Activated naive CD8-positive, alpha-beta T cell treated with anti-CD3 and anti-CD28 coated beads, Interleukin-2, amount 50 U/mL, for 24 hours (primary cell): ENCODE data around the gene ZNF101.

Experiments
- ATAC-seq: fragments of 150-1000 bp; cut with Tn5 transposase; one replicate; pipeline ENCODE4 v1.10.0; 2021
- DNase-seq: peaks from one replicate; pipeline ENCODE4 v3.0.0; 2021
- H3K27ac Mint-ChIP-seq: one replicate; pipeline ENCODE4 v1.8.0; 2021; ENCODE audit warnings: mild to moderate bottlenecking, mixed read lengths
- H3K27me3 Mint-ChIP-seq: one replicate; pipeline ENCODE4 v1.8.0; 2021; ENCODE audit warnings: mixed read lengths
- H3K36me3 Mint-ChIP-seq: one replicate; pipeline ENCODE4 v1.8.0; 2021; ENCODE audit warnings: low read depth, mixed read lengths
- H3K4me1 Mint-ChIP-seq: one replicate; pipeline ENCODE4 v1.8.0; 2021; ENCODE audit warnings: mixed read lengths
- H3K4me3 Mint-ChIP-seq: one replicate; pipeline ENCODE4 v1.8.0; 2021; ENCODE audit warnings: mild to moderate bottlenecking, moderate library complexity, mixed read lengths
- H3K9me3 Mint-ChIP-seq: one replicate; pipeline ENCODE4 v1.8.0; 2021; ENCODE audit warnings: mixed read lengths

ZNF101 gene

DNA sequence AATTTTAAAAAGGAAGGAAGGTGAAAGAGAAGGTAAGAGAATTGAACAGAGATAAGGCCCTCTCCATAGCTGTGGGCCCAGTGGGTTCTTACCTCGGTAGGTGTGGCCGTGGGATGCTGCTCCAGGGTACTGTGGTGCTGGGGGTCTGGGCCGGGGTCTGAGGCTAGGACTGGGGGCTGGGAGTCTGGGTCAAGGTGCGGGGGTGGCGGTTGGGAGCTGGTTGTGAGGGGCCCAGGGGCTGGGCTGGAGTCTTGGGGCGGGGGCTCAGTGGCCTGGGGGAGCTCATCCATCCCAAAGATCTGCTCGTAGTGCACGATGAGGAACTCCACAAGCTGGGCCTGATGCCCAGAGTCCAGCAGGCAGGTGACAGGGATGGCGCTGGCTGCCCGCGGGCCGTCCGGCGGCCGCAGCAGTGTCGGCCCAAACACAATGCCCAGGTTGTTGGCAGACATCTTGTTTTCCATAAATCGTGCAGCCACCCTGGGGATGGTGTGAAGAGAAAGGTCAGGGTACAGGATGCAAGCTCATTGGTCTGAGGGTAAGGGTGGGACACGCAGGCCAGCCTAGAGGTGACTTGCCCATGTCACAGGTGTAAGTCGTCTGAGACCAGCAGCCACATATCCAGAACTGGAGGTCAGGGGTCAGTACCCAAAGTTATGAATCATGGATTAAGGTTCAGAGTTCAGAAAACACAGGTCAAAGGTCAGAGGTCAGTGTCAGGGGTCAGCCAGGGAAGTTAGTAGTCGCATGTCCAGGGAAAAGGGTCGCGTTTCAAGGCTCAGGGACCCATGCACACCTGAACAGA, 34.7 kb upstream of the ZNF101 start:
- ATAC-seq (no peak), DNase-seq (no peak)
- peaks cover 27% of the 10 kb centered on the region for H3K36me3 Mint-ChIP-seq
- peaks cover 7% of the 10 kb centered on the region for H3K4me1 Mint-ChIP-seq
- H3K27me3 Mint-ChIP-seq: no peaks in the 10 kb centered on the region
- H3K27ac Mint-ChIP-seq: no peak overlapping the region
- no peaks in the 10 kb centered on the region for H3K9me3 Mint-ChIP-seq
- no peak overlapping the region for H3K4me3 Mint-ChIP-seq

DNA sequence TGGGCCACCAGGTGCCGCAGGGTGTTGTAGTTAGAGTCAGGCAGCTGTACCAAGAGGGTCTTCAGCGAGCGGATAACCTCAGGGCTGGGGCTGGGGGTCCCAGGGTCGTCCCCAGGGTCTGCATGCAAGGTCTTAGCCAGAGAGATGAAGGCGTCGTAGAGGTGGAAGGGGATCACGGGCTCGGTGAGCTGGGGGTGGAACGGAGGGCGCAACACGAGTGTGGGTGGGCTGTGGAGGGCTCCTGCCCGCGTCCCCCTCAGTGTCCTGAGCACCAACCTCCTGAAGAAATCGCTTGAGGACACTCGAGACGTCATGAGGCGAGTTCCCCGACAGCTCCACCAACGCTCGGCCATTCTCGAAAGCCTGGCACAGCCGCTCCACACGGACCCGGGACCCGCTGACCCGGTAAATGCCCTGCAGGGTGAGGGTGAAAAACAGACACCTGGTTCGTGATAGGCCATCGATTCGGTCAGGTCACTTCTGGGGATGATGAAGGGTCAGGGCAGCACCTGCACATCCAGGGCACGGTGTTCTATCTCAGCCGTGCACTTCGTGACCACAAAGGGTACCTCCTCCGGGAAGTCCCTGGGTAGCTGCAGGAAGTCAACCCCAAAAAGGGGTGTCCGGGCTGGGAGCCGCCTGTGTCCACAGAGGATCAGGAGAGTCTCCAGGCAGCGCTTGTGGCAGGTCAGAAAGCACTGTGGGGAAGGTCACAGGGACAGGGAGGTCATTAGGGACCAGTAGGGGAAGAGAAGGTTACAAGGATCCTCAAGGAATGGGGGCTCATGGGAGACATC, 33.9 kb upstream of the ZNF101 start:
- no peaks in the 10 kb centered on the region for H3K9me3 Mint-ChIP-seq
- peak overlapping the region; percentile 64 for H3K27ac Mint-ChIP-seq
- no peak for ATAC-seq
- H3K27me3 Mint-ChIP-seq: no peaks in the 10 kb centered on the region
- DNase-seq: no peak
- H3K4me3 Mint-ChIP-seq: no peak overlapping the region
- H3K4me1 Mint-ChIP-seq: peaks cover 6% of the 10 kb centered on the region
- peaks cover 27% of the 10 kb centered on the region for H3K36me3 Mint-ChIP-seq

DNA sequence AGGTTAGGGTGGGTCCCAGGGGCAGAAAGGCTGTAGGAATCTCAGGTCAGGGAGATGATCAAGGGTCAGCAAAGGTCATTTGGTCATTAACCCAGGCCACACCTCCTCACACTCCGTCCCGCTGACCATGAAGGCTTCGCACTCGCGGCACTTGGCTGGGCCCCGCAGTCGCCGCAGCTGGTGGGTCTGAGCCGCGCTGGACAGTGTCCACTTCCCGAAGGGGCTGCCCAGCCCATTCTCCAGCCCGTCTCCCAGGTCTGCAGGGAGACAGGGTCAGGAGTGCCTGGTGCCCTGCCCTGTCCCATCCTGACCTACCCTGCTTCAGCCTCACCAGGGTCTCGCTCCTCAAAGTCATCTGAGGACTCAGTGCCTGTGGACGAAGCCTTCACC, 33.3 kb upstream of the ZNF101 start:
- Mint-ChIP-seq H3K9me3 (no peaks in the 10 kb centered on the region), H3K27ac (peak overlapping the region; percentile 64), H3K36me3 (peaks cover 29% of the 10 kb centered on the region)

DNA sequence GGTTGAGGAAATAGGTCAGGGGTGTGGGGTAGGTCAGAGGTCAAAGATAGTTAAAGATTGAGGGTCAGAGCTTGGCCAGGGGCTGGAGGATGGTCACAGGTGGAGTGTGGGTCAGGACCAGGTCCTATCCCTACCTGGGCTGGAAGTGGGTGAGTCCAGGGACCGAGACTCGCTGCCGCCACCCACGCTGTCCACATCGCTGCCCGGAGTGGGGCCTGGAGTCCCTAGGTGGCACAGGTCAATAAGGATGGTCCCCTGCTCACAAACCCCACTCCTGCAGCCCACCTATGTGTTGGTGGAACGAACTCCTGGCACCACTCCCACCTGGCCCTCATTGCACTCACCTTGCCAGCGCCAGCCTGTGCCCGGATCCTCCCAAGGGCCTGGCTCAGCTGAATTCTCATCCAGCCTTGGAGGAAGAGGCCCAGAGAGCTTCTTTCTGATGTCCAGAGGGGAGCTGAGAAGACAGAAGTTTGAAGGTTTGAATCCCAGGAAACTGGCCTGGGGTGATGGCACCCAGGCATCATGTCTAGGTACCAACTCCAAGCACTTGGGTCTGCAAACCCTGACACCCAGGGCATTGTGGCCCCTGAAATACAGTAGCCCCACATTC, 32.0 kb upstream of the ZNF101 start:
- Mint-ChIP-seq H3K4me3 (no peak overlapping the region), H3K36me3 (peaks cover 28% of the 10 kb centered on the region), H3K4me1 (peaks cover 6% of the 10 kb centered on the region)

More for the DNA sequence above, 33.3 kb upstream of the ZNF101 start:
- ATAC-seq (no peak), DNase-seq (no peak)
- H3K4me3 Mint-ChIP-seq: no peak overlapping the region
- H3K4me1 Mint-ChIP-seq: peaks cover 6% of the 10 kb centered on the region
- no peaks in the 10 kb centered on the region for H3K27me3 Mint-ChIP-seq

DNA sequence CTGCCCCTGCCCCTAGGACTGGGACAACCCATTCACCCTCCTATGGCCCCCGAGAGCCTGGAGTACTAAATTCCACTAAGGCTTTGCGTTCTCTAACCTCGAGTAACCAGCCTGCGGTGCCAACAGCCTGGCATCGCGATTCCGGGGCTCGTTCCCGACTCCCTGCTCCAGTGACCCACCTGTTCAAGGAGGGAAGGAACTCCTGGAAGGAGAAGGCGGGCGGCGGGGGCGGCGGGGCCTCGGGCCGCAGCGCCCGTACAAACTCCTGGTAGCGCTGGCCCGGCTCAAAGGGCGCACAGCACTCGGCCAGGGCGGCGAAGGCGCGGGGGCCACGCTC, 31.5 kb upstream of the ZNF101 start:
- peaks cover 11% of the 10 kb centered on the region for H3K4me1 Mint-ChIP-seq
- H3K36me3 Mint-ChIP-seq: peaks cover 28% of the 10 kb centered on the region
- no peaks in the 10 kb centered on the region for H3K27me3 Mint-ChIP-seq
- H3K4me3 Mint-ChIP-seq: no peak overlapping the region
- ATAC-seq (no peak), DNase-seq (no peak)
- H3K27ac Mint-ChIP-seq: no peak overlapping the region
- H3K9me3 Mint-ChIP-seq: no peaks in the 10 kb centered on the region

More for the DNA sequence above, 32.0 kb upstream of the ZNF101 start:
- H3K27ac Mint-ChIP-seq: no peak overlapping the region
- H3K27me3 Mint-ChIP-seq: no peaks in the 10 kb centered on the region
- ATAC-seq (no peak), DNase-seq (no peak)
- no peaks in the 10 kb centered on the region for H3K9me3 Mint-ChIP-seq

DNA sequence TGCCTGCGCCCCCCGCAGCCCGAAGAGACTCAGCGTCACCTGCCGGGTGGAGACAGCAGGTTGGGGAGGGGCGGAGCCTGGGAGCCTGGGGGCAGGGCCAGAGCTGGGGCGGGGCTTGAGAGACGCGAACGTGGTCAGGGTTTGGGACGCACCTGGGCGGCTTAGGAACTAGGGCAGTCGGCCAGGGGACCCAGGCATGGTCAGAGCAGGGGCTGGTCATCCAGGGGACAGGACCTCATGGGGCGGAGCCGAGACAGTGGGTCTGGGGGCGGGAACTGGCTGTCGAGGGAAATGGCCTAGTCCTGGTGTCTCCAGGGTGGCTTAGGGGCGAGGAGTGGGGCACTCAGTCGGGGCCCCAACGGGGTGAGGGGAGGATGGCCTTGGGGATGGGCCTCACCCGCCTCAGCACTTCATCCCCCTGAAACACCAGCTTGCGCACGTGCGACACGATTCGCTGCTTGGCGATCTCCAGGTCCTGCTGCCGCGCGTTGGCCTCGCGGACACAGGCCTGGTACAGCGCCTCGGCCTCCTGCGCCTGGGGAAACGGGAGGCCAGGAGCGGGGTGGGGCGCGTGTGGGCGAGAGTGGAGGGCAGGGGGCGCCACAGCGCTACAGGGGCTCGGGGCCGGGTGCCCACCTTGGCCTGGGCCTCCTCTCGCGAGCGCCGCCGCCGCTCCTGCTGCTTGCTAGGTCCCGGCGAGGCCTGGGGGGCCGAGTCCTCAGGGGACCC, 31.0 kb upstream of the ZNF101 start:
- H3K27ac Mint-ChIP-seq: no peak overlapping the region
- no peak for ATAC-seq
- no peak for DNase-seq
- peaks cover 28% of the 10 kb centered on the region for H3K36me3 Mint-ChIP-seq
- H3K9me3 Mint-ChIP-seq: no peaks in the 10 kb centered on the region
- no peaks in the 10 kb centered on the region for H3K27me3 Mint-ChIP-seq
- H3K4me3 Mint-ChIP-seq: no peak overlapping the region
- H3K4me1 Mint-ChIP-seq: peaks cover 15% of the 10 kb centered on the region

DNA sequence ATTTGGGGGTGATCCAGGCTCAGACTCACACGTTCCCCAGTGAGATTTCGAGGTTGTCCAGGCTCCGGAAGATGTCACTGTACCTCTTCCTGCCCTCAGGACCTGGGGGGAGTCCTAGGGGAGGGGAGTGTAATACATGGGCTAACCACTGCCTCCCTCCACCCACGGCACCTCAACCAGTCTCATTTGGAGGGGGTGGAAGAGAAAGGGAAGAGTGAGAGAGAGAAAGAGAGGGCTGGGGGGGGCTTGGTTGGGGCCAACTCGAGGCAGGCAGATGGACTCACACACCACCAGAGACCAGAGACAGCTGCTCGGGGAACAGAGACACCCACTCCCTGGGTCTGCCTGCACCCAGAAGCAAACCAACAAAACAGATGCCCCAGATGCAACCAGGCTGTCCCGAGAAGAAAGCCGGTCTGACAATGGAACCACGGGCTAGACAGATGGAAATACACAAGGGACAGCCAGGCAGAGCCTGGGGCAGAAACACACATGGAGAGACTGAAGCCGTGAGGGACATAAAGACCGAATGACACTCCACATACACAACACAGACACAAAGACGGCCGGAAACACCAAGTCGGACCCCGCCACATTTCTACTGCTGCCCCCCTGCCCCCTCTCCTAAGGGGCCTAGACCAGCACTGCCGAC, 26.0 kb upstream of the ZNF101 start:
- DNase-seq (peak; percentile 55), ATAC-seq (peak; percentile 72)
- H3K27ac Mint-ChIP-seq: peak overlapping the region; percentile 96
- H3K9me3 Mint-ChIP-seq: no peaks in the 10 kb centered on the region
- H3K4me3 Mint-ChIP-seq: peak overlapping the region; percentile 99
- no peaks in the 10 kb centered on the region for H3K27me3 Mint-ChIP-seq
- H3K36me3 Mint-ChIP-seq: peaks cover 12% of the 10 kb centered on the region
- H3K4me1 Mint-ChIP-seq: peaks cover 14% of the 10 kb centered on the region

DNA sequence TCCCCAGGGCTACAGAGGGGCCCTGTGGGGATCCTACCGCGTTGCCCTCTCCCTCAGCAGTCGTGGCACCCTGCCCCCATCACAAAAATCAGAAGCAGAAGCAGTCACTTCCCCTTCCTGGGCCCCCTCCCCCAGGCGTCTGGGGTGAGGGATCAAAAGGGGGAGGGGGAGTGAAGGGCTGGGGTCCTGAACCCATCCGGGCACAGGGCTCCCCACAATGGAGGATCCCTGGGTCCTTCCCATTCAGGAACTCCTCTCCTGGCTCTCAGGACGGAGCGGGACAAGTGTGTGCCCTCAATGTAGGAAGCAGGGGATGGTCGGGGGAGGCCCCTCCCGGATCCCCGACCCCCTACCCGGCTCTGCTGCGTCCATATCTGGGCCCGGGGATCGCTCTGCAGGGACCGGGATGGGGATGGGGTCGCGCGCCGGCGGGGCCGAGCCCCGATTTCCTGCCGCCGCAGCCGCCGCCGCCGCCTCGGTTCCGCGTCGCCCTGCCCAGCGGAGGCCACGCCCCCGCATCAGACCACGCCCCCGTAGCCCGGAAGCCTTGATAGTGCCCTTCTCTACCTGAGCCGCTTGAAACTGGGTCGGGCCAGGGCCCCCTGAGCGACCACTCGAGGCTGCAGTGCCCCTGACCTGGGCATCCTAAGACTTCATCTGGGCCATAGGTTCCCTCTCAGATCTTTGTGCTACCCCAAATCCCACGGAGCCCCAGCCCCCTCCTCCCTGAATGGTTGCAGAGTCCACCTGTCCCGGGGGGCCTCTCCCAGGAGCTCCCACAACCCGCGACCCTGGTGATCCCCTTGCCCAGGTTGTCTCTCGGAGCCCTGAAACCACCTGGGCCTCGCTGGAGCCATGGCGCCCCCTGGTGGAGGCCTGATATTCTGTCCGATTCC, 25.2 kb upstream of the ZNF101 start, which contains the start of gene GMIP:
TSS of gene GMIP (minus strand) at position 500 of the 896 bp plus-strand sequence. CDS start at position 372, 128 bp downstream.
- ATAC-seq (peak; percentile 77), DNase-seq (peak; percentile 91)
- H3K4me3 Mint-ChIP-seq: peak within 1 kb of the TSS; percentile 99
- peaks cover 14% of the 10 kb centered on the region for H3K4me1 Mint-ChIP-seq
- H3K27ac Mint-ChIP-seq: peak within 1 kb of the TSS; percentile 96
- H3K9me3 Mint-ChIP-seq: no peaks in the 10 kb centered on the region
- H3K27me3 Mint-ChIP-seq: no peaks in the 10 kb centered on the region
- H3K36me3 Mint-ChIP-seq: peaks cover 13% of the 10 kb centered on the region

DNA sequence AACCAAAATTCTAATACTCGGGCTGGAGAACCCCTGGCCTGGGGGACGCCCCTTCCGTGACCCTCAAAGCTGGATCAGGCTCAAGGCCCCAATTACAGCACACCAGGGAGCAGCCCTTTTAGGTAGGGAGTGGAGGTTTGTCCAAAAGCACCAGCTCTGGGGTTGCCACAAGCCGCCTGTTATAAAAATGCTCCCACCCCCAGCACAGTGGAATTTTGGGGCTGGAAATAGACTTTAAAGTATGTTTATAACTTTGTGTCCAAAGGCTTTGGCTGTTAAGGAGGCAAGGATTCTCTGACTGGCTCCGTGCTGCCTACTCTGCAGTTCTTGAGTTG, 24.6 kb upstream of the ZNF101 start:
- H3K27me3 Mint-ChIP-seq: no peaks in the 10 kb centered on the region
- peak overlapping the region; percentile 99 for H3K4me3 Mint-ChIP-seq
- peaks cover 14% of the 10 kb centered on the region for H3K4me1 Mint-ChIP-seq
- H3K36me3 Mint-ChIP-seq: peaks cover 12% of the 10 kb centered on the region
- no peaks in the 10 kb centered on the region for H3K9me3 Mint-ChIP-seq
- no peak for ATAC-seq
- H3K27ac Mint-ChIP-seq: peak overlapping the region; percentile 96
- DNase-seq: no peak

DNA sequence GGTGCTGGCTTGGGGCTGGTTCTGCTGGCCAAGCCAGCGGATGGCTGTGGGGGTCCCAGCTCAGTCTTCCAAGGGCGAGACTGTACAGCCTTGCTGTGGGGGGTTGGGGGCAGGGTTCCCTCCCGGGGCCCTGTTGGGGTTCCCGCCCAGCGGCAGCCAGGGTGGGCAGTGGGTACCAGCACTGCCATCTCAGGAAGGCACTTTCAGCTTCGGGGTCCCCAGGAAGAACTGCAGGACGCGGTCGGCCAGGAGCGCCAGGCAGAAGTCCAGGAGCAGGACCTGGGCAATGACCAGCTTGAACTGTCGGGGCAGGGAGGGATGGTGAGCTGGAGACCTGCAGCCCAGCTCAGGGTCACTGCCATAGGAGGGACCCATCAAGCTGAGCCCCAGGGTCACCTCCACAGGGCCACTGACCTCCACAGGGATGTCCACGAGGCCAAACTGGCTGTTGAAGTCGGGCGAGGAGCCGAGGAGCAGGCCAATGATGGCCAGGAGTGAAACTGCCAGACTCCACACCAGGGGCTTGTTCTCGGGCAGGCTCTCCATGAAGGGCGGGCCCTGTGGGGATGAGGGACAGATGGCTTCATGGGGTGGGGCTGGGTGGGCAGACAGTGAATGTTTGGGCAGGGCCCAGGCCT, 23.3 kb upstream of the ZNF101 start:
- no peak overlapping the region for H3K27ac Mint-ChIP-seq
- ATAC-seq (no peak), DNase-seq (no peak)
- no peaks in the 10 kb centered on the region for H3K9me3 Mint-ChIP-seq
- no peaks in the 10 kb centered on the region for H3K27me3 Mint-ChIP-seq
- H3K4me1 Mint-ChIP-seq: peaks cover 14% of the 10 kb centered on the region
- no peak overlapping the region for H3K4me3 Mint-ChIP-seq
- peaks cover 14% of the 10 kb centered on the region for H3K36me3 Mint-ChIP-seq

DNA sequence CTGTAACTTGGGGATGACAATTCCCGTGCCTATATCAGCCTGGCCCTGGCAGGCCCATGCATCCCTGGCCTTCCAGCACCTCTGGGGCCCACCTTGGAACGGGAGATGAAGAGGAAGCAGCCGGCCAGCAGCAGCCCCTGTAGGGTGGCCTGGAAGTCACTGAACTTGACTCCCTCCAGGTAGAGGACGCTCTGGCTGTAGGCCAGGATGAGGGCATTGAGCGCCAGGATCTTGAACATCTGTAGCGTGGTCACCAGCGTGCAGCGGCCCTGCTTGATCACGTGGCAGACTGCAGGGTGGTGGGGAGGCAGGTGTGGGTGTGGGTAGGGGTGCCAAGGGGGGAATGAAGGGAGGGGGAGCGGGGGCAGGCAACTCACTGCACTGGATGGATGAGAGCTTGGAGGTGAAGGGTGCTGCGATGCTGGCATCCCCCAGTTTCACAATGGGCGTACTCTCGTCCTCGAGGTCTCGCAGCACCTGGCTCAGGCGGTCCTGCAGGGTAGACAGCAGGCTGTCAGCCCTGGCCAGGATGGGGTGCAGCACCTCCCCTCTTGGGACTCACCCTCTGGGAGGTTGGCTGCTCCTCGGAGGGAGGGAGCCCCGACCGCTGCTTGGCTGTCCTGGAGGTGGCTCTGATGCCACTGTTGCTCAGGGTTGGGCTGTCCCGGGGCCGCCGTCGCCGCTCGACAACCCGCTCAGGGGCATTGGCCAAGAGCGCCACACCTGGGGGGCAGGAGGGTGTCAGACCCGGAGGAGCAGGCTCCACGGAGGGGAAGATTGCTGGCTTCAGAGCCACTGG, 21.4 kb upstream of the ZNF101 start:
- DNase-seq: no peak
- Mint-ChIP-seq H3K4me1 (peaks cover 9% of the 10 kb centered on the region), H3K27me3 (no peaks in the 10 kb centered on the region), H3K27ac (no peak overlapping the region), H3K4me3 (no peak overlapping the region), H3K9me3 (no peaks in the 10 kb centered on the region), H3K36me3 (peaks cover 17% of the 10 kb centered on the region)
- ATAC-seq: no peak

DNA sequence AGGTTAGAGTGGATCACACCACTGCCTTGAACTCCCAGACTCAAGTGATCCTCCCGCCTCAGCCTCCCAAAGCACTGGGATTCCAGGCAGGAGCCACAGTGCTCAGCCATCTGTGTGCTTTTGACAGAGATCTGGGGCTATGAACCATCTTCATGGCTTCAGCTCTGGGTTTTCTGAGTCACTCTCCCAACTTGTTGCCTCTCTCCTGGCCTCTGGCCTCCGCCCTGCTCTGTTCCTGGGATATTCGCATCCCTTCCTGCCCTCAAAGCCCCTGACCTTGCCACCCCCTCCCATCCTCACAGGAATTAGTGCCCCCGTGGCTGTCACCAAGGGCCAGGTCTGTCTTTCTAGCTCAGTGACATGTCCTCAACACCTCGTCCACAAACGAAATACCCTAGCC, 19.5 kb upstream of the ZNF101 start:
- ATAC-seq (no peak), DNase-seq (no peak)
- Mint-ChIP-seq H3K27me3 (no peaks in the 10 kb centered on the region), H3K4me3 (no peak overlapping the region), H3K9me3 (no peaks in the 10 kb centered on the region), H3K27ac (peak overlapping the region; percentile 73), H3K4me1 (no peaks in the 10 kb centered on the region), H3K36me3 (peaks cover 30% of the 10 kb centered on the region)
